Islet of Langerhans (tissue), 1 donor: ENCODE results near the gene ABCC1.
"Not testable (repeated sequence)": the region's sequence is repeated elsewhere in the genome, so short reads cannot be mapped to it uniquely, and the experiment has no call there.

ENCODE experiments used
- FAIRE-seq: peaks from one replicate; lab custom pipeline; 2011; peaks lifted over from hg19 to GRCh38; lab: Jason Lieb, UNC

Gene ABCC1

GRCh38 chr16:16141784-16142396 is 192.5 kb downstream of the ABCC1 start:
- no peak for FAIRE-seq

GRCh38 chr16:16143038-16143763 is 193.8 kb downstream of the ABCC1 start:
- FAIRE-seq = no peak

GRCh38 chr16:16143931-16144330 is 194.5 kb downstream of the ABCC1 start:
- FAIRE-seq = no peak

GRCh38 chr16:16144416-16144815 is 195.0 kb downstream of the ABCC1 start:
- FAIRE-seq = no peak

GRCh38 chr16:16145286-16145685 is 195.9 kb downstream of the ABCC1 start:
- no peak for FAIRE-seq

GRCh38 chr16:16146380-16147315 is 197.2 kb downstream of the ABCC1 start:
- no peak for FAIRE-seq

- FAIRE-seq = no peak
These were observed 198.0 kb downstream of the ABCC1 start for GRCh38 chr16:16147316-16147999.

GRCh38 chr16:16148000-16148599 is 198.7 kb downstream of the ABCC1 start:
- FAIRE-seq = not testable (repeated sequence)

GRCh38 chr16:16148755-16149154 is 199.3 kb downstream of the ABCC1 start:
- FAIRE-seq = no peak

- FAIRE-seq = no peak
These were observed 200.3 kb downstream of the ABCC1 start for GRCh38 chr16:16149710-16150116.

- no peak for FAIRE-seq
These were observed 200.9 kb downstream of the ABCC1 start for GRCh38 chr16:16150117-16150877.

- no peak for FAIRE-seq
These were observed 201.4 kb downstream of the ABCC1 start for GRCh38 chr16:16150878-16151152.

GRCh38 chr16:16151315-16151714 is 201.9 kb downstream of the ABCC1 start:
- FAIRE-seq = no peak

- FAIRE-seq = not testable (repeated sequence)
These were observed 203.6 kb downstream of the ABCC1 start for GRCh38 chr16:16153000-16153399.

GRCh38 chr16:16154281-16154951 is 205.0 kb downstream of the ABCC1 start:
- FAIRE-seq = no peak

- no peak for FAIRE-seq
These were observed 205.8 kb downstream of the ABCC1 start for GRCh38 chr16:16155234-16155633.

- no peak for FAIRE-seq
These were observed 207.8 kb downstream of the ABCC1 start for GRCh38 chr16:16157166-16157565.

- FAIRE-seq = no peak
These were observed 208.8 kb downstream of the ABCC1 start for GRCh38 chr16:16158082-16158658.

GRCh38 chr16:16158741-16159374 is 209.4 kb downstream of the ABCC1 start:
- no peak for FAIRE-seq

GRCh38 chr16:16159662-16160061 is 210.2 kb downstream of the ABCC1 start:
- FAIRE-seq = no peak
